OCI-LY3 (cell line): ENCODE measurements around the gene BLID.

Experiments
- H2AFZ ChIP-seq: fragments of 200-600, 300-600 bp; shearing (Covaris generic); 2 replicates; pipeline ENCODE4 v1.6.0; 2014; ENCODE audit warnings: antibody characterized with exemption, low read depth, low read length
- H3K27ac ChIP-seq: fragments of 200-600, 300-600 bp; sonication (generic); 2 replicates; pipeline ENCODE4 v1.5.1; 2014; ENCODE audit warnings: mild to moderate bottlenecking, low read length, moderate library complexity, mixed read lengths
- H3K27me3 ChIP-seq: fragments of 200-600, 300-600 bp; sonication (generic); 2 replicates; pipeline ENCODE4 v1.6.1; 2014; ENCODE audit warnings: low read depth, low read length, mixed read lengths
- H3K36me3 ChIP-seq: fragments of 200-600, 300-600 bp; sonication (generic); replicated peaks from 2 replicates; pipeline ENCODE3; 2014; ENCODE audit warnings: low read depth, low read length, mixed read lengths
- H3K4me1 ChIP-seq: fragments of 300-600, 200-600 bp; sonication (generic); 2 replicates; pipeline ENCODE4 v1.6.1; 2014; ENCODE audit warnings: low read length, mixed read lengths
- H3K4me2 ChIP-seq: fragments of 200-600, 300-600 bp; sonication (generic); 2 replicates; pipeline ENCODE4 v1.6.1; 2014; ENCODE audit warnings: low read length, mixed read lengths
- H3K4me3 ChIP-seq: fragments of 300-600, 200-600 bp; sonication (generic); 2 replicates; pipeline ENCODE4 v1.5.1; 2014; ENCODE audit warnings: antibody characterized with exemption, mild to moderate bottlenecking, low read length, moderate library complexity
- H3K79me2 ChIP-seq: fragments of 300-600, 200-600 bp; shearing (Covaris generic); 2 replicates; pipeline ENCODE4 v1.6.1; 2014; ENCODE audit warnings: mild to moderate bottlenecking, low read length, mixed read lengths
- H3K9ac ChIP-seq: fragments of 300-600, 200-600 bp; shearing (Covaris generic); 2 replicates; pipeline ENCODE4 v1.6.0; 2014; ENCODE audit warnings: mild to moderate bottlenecking, low read length, moderate library complexity
- H3K9me3 ChIP-seq: fragments of 200-600, 300-600 bp; shearing (Covaris generic); 2 replicates; pipeline ENCODE4 v1.6.1; 2014; ENCODE audit warnings: low read length, mixed read lengths; ENCODE audit not compliant: insufficient read depth
- H4K20me1 ChIP-seq: fragments of 200-600, 300-600 bp; sonication (generic); 2 replicates; pipeline ENCODE4 v1.6.1; 2016; ENCODE audit warnings: low read length, mixed read lengths; ENCODE audit not compliant: insufficient read depth
- CTCF ChIP-seq: fragments of 200-600, 300-600 bp; sonication (generic); IDR thresholded peaks from 2 replicates; pipeline ENCODE4 v1.5.1; 2014; ENCODE audit warnings: antibody characterized with exemption, low read length, low read depth
- EZH2phosphoT487 ChIP-seq: fragments of 200-600 bp; shearing (Covaris generic); IDR thresholded peaks from 2 replicates; pipeline ENCODE4 v1.6.1; 2018; ENCODE audit warnings: antibody characterized with exemption, mixed run types, low read depth

BLID gene

GRCh38 chr11:122114976-122115375 lies 1.0 kb downstream of the BLID start:
- Histone ChIP-seq H3K36me3 (no peaks in the 10 kb centered on the region), H3K27ac (no peak overlapping the region), H3K4me3 (no peak overlapping the region), H3K79me2 (no peaks in the 10 kb centered on the region), H3K9ac (no peak overlapping the region), H3K4me1 (peaks cover 23% of the 10 kb centered on the region), H3K9me3 (no peaks in the 10 kb centered on the region), H2AFZ (no peak overlapping the region), H4K20me1 (no peaks in the 10 kb centered on the region), H3K4me2 (no peak overlapping the region), H3K27me3 (no peaks in the 10 kb centered on the region)
- TF ChIP-seq CTCF (no peak), EZH2phosphoT487 (no peak)

- Histone ChIP-seq H3K4me1 (peaks cover 23% of the 10 kb centered on the region), H3K27ac (no peak overlapping the region), H3K4me3 (no peak overlapping the region), H3K79me2 (no peaks in the 10 kb centered on the region), H3K9ac (no peak overlapping the region), H2AFZ (no peak overlapping the region), H3K27me3 (no peaks in the 10 kb centered on the region), H3K9me3 (no peaks in the 10 kb centered on the region), H3K4me2 (peak overlapping the region; percentile 46), H3K36me3 (no peaks in the 10 kb centered on the region), H4K20me1 (no peaks in the 10 kb centered on the region)
- TF ChIP-seq EZH2phosphoT487, result no peak
- TF ChIP-seq CTCF, result no peak
Measured at GRCh38 chr11:122113836-122114825, 1.9 kb downstream of the BLID start.

- no peak overlapping the region for H3K9ac ChIP-seq
- no peaks in the 10 kb centered on the region for H4K20me1 ChIP-seq
- peak overlapping the region; percentile 5; the same call in 1 of the 2 replicates for H3K4me3 ChIP-seq
- H2AFZ ChIP-seq, result no peak overlapping the region
- peaks cover 30% of the 10 kb centered on the region for H3K4me1 ChIP-seq
- no peak for TF ChIP-seq CTCF
- no peak for TF ChIP-seq EZH2phosphoT487
- H3K36me3 ChIP-seq, result no peaks in the 10 kb centered on the region
- H3K27me3 ChIP-seq, result no peaks in the 10 kb centered on the region
- H3K9me3 ChIP-seq, result no peaks in the 10 kb centered on the region
- H3K27ac ChIP-seq, result no peak overlapping the region
- peak overlapping the region; percentile 47 for H3K4me2 ChIP-seq
- H3K79me2 ChIP-seq, result no peaks in the 10 kb centered on the region
Measured at GRCh38 chr11:122112470-122113365, 3.3 kb downstream of the BLID start.

- Histone ChIP-seq H3K79me2 (no peaks in the 10 kb centered on the region), H3K9ac (no peak overlapping the region)
- no peak for TF ChIP-seq EZH2phosphoT487
- no peak for TF ChIP-seq CTCF
Measured at GRCh38 chr11:122109932-122110331, 6.1 kb downstream of the BLID start.

More at GRCh38 chr11:122109932-122110331, 6.1 kb downstream of the BLID start:
- no peak overlapping the region for H3K4me3 ChIP-seq
- H2AFZ ChIP-seq, result no peak overlapping the region
- H4K20me1 ChIP-seq, result no peaks in the 10 kb centered on the region
- H3K27ac ChIP-seq, result no peak overlapping the region
- H3K27me3 ChIP-seq, result peaks cover 20% of the 10 kb centered on the region
- H3K9me3 ChIP-seq, result no peaks in the 10 kb centered on the region
- H3K4me1 ChIP-seq, result peaks cover 35% of the 10 kb centered on the region
- H3K36me3 ChIP-seq, result no peaks in the 10 kb centered on the region
- H3K4me2 ChIP-seq, result no peak overlapping the region
